HG03103 (cell line): ENCODE data around the gene CYP11A1.

Experiments
- ATAC-seq: cut with Tn5 transposase; IDR thresholded peaks from one replicate; pipeline ENCODE4 v1.9.1; 2021; ENCODE audit warnings: low read depth; ENCODE audit not compliant: unreplicated experiment

CYP11A1 gene

DNA sequence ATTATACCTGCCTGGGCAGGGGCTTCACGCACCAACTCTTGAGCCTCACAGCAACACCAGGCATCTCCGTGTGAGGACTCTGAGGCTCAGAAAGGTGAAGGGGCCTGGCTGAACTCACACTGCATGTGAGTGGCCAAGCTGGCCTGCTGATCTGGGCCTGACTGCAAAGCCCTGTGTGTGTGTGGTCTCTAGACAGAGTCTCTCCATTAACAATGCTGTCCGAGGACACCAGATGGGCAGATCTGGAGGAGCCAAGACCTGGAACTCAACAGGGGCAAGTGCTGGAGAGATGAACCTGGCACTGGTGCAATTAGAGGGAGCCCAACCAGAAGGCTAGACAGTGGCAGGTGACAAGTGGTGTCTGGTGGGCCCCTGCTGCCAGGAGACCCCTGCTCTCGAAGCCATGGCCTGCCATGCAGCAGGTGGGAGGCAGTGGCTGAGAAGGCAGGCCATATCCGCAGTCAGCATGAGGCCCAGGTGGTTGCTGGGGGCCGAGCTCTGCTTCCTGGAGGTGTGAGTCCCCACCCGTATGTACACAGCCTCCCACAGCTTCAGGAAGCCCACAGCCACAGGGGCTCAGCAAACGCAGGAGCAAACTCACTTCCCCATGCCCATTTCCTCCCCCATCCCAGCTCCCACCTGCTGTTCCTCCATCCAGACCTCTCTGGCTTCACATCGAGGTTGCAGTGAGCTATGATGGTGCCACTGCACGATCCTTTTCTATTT, 39.0 kb downstream of the CYP11A1 start:
- no peak for ATAC-seq

DNA sequence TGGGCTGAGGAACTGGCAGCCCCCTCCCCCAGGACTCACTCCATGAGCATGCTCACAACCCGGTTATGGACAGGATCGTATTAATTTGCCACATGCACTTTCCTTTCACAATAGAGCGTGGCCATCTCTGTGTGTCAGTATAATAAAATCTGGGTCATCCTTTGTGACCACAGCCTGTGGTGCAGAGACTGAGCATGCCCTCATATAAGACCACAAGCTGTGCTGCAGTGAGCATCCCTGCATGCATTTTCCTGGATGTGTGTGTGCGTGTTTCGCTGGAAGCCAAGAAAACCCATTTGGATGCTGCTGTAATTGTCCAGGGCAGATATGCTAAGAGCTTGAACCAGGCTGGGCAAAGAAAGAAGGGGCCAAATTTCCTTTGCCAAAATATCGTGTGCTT, 39.7 kb downstream of the CYP11A1 start:
- no peak for ATAC-seq

DNA sequence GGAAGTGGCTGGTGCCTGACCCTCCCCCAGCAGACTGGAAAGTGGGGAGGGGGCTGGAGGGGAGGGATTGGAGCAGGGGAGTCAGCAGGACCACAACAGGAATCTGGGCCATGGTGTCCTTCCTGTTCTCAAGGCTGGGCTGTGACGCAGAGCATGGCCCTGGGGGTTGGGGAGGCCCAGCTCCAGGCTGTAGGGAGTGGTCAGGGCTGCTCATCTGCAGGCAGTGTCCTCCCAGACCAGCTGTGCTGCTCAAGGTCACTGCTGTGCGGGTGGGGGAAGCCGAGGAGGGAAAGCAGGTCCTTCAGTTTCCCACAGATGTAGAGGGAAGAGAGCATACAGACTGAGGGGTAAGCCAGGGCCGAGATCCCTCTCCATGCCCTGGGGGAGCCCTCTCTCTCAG, 40.7 kb downstream of the CYP11A1 start:
- no peak for ATAC-seq

DNA sequence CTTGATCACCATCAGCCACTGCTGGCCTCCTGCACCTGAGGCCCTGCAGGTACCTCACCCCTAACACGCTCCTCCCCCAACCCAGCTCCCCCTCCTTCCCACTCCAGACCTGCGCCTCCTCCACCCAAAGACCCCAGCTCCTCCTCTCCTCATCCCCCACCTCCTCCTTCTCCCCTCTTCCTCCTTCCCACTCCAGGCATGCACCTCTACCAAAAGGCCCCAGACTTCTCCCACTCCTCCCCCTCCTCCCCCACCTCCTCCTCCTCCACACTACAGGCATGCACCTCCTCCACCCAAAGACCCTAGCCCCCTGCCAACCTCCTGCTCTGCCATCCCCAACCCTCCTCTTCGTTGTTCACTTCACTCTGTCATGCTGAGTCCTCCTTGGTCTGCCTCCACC, 42.7 kb downstream of the CYP11A1 start:
- ATAC-seq = no peak

DNA sequence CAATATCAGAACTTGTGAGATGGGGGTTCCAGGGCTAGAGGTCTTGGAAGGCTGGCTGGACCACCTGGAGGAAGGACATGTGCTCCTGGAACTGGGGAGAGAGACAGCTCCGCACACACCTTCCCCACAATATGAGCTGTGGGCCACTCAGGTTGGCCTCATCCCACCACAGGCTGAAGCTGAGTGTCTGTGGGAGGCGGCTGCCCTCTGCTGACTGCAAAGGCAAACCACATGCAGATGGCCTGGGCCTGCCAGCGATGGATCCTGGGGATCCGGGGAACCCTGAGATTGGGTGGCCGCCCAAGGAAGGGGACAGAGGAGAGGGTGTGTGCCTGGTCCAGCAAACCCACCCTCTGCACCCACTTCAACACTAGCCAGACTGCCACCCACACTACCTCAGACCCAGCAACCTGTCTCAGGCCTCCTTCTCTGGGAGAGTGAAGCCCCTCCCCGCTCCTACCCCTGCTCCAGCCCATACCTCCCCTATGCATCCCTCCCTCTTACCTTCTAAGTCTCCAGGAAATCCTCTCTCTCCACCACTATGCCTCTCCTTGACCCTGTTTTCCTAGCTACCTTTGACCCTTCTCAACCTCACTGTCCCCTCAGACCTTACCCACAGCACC, 44.8 kb downstream of the CYP11A1 start:
- no peak for ATAC-seq

DNA sequence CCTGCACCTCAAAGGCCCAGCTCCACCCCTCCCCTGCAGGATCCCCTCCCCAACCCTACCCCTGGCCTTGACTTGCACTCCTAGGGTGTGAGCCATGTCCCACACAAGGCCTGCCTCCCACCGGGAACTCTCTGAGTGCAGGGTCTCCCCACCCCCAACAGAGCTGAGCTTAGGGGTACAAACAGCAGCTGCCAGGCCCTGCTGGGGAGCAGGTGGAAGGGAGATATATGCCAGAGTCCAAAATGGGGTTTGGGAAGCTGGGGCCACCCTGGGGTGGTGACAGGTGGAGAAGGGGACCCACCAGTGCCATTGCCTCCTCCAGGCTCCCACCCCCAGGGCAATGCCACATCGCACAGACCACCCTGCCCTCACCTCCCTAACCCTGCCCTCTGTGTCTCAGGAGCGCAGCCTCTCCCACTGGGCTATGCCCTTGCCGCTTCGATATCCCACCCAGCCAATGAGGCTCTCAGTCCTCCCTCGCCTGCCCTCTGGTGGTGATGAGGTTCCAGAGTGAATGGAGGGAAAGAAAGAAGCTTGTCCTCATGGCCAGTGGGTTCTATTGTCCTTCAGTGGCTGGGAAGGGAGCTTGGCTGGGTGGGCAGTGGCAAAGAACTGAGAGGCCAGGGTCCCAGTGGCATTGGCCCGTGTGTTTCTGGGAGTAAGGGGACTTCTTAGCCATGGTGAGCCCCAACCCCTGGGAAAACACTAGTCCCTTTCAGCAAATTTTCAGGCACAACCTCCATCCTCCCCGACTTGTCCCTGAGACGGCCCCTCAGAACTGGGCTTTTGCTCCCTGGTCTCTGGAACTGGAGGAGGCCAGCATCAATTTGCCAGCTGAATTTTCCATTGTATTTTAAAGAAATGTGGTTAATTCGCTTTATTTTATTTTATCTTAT, 46.8 kb downstream of the CYP11A1 start:
- no peak for ATAC-seq

DNA sequence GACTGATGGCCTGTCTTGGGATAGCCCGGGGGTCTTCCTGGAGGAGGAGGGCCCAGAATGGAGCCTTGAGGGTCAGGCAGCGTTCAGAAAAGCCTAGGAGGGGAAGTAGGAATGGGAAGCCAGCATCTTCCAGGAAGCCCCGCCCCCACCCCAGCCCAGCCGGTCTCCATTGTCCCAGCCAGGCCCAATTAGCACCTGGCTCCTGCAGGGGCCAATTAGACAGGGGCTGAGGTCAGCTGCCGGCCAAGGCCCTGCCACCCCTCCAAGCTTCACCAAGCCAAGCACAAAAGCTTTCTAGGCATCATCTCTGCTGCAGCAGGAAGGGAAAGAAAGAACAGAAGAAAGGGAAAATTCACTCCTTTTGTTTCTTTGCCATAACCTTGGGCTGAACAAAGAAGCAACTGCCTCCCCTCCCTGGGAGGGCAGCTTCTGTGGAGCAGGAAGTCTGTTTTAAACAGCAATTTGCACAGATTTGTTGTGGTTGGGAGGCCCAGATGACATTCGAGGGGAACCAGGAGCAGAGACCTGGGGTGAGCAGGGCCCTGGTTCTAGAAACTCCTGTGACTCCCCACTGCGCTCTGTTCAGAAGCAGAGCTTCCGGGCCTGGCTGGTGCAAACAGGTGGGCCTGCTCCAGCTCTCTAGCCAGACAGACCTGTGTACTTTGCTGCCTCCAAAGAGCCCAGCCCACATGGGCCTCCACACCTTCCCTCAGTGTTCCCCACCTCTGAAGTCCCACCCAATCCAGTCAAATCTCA, 47.7 kb downstream of the CYP11A1 start:
- no peak for ATAC-seq

DNA sequence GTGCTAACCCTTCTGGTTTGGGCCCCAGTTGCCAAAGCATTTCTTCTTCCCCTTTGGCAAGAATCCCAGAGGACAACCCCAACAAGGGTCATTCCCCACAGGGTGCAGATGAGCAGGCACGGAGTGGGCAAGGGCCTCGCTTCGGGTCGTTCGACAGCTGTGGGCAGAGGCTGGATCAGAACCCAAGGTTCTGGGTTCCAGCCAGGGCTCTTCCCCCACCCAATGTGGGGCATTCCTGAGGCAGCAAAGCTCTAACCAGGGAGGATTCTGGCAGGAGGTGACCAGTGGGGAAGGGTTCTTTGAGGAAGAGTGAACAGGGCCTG, 48.3 kb downstream of the CYP11A1 start:
- ATAC-seq = no peak

DNA sequence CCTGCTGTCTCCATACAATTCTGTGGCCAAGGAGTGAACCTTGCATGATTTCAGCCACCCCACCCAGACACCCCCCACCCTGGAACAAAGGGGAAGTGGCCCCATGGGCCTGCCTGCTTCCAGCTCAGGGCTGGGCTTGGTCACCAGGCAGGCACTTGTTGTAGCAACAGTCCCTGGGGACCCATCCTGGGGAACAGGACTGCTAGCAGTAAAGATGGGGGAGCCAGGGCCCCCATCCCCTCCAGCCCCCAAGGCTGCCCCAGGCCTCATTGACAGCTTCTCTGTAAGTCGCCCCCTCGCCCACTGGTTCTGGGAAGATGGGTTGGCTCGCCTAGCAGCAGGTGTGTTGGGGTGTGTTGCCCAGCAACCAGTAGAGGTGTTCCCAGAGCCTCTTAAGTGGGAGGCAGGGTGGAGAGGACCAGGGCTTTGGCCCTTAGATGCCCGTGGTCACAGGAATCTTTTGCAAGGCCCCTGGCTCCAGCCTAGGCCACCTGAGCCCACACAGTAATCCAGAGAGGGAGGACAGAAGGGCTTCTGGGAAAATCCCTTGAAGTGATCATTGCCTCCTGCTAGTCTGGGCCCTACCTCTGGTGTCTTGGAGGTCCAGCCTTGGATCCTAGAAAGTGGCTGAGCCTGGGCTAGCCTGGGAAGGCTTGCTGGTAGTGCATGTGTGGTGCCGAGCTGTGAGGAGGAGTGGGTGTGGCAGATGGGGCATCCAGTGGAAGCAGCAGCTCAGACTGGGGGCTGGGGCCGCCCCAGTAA, 48.9 kb downstream of the CYP11A1 start:
- no peak for ATAC-seq

DNA sequence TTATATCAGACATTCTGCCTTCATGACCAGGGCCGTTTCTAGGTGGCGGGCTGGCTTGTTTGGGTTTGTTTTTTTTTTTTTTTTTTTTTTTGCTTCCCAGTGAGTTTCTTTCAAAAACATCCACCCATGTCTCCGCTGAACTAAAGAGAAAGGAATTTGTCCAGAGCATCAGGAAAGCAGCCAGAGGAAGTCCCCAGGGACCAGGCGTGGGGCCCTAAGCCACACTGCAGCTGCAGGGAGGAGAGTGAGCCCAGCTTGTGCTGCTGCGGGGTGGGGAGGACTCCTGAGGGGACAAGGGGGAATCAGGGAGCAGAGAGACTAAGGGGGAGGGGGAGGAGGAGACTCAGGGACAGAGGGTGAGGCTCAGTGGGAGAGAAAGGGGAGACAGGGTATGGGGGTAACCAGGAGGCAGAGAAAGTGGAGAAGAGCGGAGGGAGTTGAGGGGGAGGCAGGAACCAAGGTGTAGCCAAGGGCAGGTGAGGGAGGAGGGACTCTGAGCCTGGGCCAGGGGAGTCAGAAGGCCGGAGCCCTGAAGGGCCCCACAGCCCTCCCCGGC, 49.5 kb downstream of the CYP11A1 start:
- no peak for ATAC-seq

DNA sequence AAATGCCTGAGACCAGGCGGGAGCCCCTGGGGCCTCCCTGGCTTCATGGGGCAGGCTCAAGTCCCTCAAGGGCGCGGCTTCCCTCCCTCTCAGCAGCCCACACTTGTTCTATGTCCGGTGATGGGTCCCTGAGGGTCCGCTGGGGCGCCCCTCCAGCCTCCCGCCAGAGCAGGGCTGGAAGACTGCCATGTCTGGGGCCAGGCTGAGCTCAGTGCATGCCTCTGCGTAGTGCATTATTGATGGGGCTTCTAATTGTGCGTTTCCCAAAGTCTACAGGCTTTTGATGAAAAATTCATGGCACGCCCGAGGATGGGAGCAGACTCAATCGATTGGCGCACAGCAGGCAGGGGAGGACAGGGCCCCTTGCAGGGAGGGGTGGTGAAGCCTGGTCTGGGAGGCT, 51.3 kb downstream of the CYP11A1 start:
- ATAC-seq = no peak

DNA sequence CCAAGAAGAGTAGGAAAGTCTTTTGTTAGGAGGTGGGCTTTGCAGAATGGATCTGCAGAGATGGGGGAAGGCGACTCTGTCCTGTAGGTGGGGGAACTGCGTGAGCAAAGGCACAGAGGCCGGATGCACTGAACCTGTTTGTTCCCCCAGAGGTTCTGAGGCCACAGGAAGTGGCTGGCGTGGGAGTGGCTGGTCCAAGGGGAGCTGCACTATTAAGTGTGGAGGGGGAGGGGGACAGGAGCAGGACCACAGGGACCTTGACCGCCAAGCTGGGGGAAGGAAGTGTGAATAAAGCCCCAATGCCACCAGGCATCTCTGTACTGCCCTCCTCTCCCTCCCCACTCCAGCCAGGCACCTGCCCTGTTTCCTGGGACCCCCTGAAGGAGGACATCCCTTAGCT, 51.8 kb downstream of the CYP11A1 start:
- no peak for ATAC-seq

DNA sequence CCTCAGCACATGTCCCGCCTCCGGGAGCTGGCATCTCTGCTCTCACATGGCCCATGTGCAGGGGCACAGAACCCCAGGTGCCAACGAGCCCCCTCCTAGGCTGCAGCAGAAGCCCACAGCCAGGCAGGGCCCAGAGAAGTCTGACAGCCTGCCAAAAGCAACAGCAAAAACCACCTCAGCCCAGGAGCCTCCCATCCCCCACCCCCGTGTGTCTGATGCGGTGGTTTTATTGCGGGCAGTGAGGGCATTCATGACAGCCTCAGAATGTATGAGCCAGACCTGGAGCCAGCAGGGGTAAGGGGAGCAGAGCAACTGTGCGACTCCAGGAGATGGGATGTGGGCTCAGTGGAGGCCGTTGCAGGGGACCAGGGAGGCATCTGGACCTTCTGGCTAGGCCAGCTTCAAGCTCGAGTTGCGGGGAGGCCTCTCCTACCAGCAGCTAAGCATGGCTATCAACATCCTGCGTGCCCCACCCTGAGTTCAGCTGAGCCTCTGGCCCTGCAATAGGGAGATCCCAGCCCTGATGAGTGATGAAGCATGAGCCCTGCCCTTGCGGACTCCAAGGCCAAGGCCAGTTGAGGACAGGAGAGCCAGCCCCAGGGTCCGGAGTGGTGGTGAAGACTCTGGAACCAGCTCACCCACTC, 52.5 kb downstream of the CYP11A1 start:
- no peak for ATAC-seq

DNA sequence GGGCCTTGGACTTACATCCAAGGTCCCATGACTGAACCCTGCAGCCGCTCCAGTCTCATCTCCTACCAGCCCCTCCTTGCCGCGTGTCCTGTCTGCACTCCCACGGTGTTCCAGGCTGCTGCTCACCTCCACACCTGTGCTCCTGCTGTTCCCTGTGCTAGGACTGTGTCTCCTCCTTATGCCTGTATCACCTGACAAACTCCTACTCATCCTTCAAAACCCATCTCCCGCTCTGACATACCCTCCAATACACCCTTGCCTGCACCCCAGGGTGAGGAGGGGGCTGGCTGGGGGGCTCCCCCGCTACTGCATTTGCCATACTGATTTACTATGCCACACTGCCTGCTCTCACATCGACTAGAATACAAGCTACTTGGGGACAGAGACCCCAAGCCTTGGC, 53.6 kb downstream of the CYP11A1 start:
- no peak for ATAC-seq

DNA sequence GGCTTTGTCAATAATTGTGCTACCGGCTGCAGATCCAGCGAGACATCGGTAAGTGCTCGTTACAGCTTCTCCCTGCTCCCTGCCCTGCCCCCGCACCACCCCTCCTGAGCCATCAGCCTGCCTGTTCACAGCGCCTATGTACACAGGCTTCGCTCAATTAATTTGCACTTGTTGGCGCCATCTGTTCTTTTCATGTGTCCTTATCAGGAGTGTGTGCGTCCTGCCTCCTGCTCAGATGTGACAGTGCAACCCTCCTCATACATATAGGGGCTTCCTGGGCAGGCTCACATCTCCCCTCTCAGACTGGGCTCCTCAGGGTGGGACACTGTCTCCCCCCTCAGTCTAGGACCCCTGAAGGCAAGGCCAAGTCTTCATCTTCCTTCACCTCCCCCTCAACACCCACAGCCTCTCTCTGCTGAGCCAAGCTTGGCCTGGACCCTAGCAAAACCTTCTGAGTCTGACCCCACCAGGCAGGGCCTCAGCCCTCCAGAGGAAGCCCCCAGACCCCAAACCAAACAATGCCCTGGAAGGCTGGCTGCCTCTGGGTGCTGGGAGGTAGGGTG, 54.9 kb downstream of the CYP11A1 start:
- no peak for ATAC-seq

DNA sequence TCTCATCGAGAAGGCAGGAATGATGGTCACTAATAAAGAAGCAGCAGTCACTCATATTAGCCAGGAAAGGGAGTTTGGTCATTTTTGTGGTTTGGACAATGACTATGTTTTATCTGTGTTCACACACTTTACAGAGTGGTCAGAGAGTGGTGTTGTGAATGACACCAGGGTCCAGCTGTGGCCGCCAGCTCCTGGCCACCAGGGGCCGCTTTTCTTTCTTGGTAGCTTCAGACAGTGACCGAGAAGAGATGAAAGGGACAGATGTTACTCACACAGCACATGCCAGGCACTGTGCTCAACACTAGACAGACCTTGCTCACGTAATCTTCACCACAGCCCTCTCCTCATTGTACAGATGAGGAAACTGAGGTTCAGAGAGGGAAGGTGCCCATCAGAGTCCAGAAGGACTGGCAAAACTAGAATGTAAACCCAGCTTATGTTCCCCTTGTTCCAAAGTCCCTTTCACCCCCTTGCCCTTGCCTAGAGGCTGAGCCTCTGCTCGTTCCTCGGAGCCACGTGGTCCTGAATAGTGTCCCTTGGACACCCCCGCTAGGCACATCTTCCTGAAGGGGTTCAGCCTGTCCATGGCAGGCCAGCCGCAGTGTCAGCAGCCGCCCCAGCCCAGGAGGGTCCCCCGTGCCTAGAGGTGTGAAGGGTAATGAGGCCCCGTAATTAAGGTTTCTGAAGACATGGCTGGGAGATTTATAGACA, 55.6 kb downstream of the CYP11A1 start:
- ATAC-seq = no peak

DNA sequence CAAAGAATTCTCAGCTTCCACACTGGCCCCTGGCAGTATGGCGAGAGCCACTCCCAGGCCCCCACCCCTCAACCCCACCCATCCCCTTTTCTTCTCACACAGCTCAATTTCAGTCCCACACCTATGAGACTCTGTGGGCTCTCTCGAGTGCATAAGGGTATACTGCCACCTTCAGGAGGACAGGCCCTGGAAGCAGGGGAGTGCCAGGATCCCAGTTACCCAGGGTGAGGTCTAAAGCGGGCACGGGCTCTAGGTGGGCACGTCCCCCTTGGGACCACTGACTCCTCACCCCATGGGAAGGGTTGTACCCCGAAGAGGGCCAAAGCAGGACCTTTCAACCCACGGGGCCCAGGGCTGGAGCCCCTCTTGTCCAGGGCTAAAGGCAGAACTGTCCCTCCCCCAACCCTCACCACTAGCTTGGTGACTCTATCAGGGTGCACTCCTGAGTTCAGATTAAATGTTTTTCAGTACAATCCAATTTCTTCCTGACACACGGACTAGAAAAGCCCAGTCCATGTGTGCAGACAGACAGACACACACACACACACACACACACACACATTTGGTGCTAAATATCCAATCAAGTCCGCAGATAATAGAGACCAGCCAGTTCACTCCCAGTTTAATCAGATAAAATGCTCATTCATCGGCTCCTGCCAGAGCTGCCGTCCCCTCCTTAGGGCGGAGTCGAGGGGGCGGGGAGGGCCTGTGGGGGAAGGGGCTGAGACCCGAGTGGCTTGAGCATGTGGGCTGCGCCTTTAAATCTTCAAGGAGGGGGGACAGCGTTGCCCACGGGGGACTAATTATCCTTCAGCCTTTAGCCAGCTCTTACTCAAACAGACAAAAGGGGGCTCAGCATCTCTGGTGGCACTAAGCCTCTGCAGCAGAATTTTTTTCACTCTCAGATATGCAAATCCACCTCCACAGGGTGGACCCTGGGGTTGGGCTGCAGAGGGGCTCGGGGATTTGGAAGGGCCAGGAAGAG, 59.3 kb downstream of the CYP11A1 start:
- ATAC-seq = no peak
